ENCODE measurements around the gene PNRC2.

Gene PNRC2

GRCh38 chr1:23959461-23960290 lies at the start of gene PNRC2:
TSS of gene PNRC2 (plus strand) at chr1:23959828. CDS start at chr1:23961458, 1,630 bp downstream.
- DNase-seq: peak; percentile 97

- DNase-seq: no peak
Measured at GRCh38 chr1:23910144-23910543, 49.5 kb upstream of the PNRC2 start.

DNA sequence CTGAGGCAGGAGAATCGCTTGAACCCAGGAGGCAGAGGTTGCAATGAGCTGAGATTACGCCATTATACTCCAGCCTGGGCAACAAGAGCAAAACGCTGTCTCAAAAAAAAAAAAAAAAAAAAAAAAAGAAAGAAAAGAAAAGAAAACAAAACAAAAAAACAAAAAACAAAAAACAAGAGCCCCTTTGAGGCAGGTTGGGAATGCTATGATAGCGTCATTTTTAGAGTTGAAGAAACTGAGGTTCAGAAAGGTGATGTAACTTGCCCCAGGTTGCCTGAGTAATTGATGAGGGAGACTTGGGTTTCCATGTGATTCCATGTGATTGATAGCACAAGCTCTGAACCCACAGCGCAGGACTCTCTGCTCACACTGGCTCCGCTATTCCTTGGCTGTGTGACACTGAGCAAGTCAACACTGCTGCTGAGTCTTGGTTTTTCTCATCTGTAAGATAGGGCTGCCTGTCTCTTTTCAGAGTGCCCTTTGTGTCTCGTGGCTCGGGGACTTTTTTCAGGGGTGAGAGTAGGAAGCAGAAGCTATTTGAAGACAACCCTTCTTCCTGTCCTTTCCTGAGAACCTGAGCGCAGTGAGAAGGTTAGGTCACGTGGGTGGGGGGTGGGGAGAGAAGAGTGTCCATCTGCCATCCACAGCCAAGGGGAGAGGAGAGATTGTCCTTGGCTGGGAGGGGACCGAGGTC lies 48.9 kb upstream of the PNRC2 start:
- no peak for DNase-seq

DNA sequence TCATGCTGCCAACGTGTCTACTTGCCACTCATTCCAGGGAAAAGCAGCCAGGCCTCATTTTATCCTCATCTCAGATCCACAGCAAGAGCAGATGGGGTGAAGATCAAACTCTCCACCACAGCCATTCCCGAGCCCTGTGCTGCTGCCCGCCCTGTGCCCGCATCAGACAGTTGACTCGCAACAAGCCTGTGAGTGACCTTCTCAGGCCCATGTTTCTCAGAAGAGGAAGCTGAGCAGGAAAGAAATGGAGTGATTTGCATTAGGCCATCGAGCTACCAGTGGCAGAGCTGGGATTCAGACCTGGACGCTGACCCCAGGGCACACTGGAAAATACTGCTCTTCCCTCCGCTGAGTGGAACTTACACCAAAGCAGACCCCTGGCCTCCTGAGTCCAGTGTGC lies 47.7 kb upstream of the PNRC2 start:
- no peak for DNase-seq

- DNase-seq: no peak
Measured at GRCh38 chr1:23913212-23913880, 46.3 kb upstream of the PNRC2 start, which contains the start of gene CNR2. TSS of gene CNR2 (minus strand) at chr1:23913362. CDS start at chr1:23875617, 37,745 bp downstream.

GRCh38 chr1:23914921-23915320 lies 44.7 kb upstream of the PNRC2 start:
- DNase-seq: no peak

DNA sequence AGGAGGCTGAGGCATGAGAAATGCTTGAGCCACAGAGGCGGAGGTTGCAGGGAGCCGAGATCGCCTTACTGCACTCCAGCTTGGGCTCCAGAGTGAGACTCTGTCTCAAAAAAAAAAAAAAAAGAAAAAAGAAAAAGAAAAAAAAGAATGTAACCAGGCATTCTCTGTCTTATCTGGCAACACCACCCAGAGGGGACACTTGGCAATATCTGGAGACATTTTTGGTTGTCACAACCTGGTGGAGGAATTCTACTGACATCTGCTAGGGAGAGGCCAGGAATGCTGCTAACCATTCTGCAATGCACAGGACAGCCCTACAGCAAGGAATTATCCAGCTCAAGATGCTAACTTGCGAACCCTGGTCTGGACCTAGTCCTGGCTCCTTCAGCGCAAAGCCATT lies 44.2 kb upstream of the PNRC2 start:
- DNase-seq: no peak

DNA sequence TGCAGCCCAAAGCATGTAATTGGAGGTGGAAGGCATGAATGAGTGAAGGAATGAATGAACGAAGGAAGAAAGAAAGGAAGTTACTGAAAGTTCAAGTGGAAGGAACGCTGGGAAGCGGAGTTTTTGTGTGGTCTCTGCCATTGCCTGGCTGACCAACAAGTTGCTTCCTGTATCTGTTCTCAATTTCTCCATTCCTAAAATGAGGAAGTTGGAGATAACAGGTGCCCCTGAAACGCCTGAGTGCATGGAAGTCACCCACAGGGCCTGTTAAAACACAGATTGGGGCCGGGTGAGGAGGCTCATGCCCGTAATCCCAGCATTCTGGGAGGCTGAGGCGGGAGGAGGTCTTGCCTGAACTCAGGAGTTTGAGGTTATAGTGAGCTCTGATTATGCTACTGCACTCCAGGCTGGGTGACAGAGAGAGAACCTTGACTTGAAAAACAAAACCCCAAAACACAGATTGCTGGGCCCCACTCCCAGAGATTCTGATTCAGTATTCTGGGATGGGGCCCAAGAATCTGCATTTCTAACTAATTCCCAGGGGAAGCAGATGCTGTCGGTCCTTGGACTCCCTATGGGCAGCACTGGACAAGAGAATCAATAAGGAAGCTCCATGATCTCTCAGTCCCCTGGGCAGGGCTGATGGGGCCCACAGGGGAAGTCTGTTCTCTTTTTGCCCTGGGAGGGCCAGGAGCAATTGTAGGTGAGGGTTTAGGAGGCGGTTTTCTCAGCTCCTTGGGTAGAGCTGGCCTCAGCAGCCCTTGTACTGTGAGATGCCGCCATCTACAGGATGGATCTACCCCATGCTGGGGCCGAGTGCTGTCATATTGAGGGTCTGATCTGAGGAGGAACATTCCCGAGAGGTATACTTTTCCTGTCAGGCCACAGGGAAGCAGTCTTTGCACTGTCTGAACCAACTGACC lies 43.2 kb upstream of the PNRC2 start:
- peak; percentile 16 for DNase-seq

DNA sequence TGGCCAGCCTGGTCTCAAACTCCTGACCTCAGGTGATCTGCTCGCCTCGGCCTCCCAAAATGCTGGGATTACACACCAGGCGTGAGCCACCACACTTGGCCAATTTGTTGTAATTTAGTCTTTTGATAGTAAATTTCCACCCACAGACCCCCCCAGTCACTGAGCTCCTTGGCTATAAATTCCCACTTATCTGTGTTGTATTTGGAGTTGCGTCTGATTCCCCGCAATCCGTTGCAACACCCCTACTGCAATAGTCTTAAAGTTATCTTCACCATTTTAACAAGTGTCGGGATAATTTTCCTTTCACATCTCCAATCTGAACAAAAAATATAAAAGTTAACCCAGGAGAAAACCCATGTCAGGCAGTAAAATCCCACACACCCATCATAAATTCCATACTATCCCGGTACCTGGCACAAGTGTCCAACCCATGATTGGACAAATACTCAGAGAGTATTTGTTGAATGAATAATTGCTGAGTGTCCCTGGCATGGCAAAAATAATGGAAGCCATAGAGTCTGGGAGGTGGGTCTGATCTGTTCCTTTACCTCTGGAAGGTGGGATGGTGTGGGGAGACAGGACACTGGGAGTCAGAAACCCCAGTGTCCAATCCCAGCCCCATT lies 37.2 kb upstream of the PNRC2 start:
- no peak for DNase-seq

DNA sequence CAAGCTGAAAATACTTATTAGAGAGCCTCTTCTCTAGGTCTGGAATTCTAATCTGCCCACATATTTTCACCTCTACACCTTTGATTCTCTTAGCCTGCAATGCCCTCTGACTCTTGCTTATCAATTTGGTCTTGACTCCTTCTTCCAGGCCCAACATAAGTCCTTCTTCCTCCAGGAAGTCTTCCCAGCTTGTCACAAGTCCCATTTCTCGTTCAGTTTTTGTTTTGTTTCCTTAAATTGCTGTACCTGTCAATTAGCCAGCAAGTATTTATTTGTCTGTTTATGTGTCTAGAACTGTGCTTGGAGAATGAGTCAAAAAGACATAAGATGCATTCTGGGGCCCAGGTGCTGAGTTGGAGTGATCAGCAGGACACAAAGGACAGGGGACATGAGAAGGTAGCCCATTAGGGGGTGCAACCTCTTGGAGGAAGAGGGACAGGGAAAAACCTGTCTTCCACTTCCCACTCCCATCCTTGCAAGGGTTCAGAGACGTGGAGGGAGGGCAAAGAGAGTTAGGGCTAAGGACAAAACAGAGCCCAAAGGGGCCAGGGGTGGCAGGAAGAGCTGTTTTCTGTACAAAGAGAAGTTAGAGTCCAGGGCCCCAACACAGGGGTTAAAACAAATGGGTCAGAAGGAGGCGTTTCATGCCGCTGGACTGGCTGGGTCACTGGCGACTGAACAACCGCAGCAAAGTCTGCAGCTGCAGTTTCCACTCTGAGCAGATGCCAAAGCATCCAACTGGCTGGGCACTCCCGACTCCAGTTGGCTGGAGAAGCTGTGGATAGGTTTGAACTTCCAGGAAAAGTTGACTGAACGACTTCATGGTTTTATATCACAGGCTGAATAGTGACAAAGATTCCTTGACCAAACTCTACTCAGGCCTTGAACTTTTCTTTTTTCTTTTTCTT lies 35.8 kb upstream of the PNRC2 start:
- DNase-seq: no peak

- no peak for DNase-seq
Measured at GRCh38 chr1:23924601-23925000, 35.0 kb upstream of the PNRC2 start.

GRCh38 chr1:23925279-23925678 lies 34.3 kb upstream of the PNRC2 start:
- DNase-seq: no peak

DNA sequence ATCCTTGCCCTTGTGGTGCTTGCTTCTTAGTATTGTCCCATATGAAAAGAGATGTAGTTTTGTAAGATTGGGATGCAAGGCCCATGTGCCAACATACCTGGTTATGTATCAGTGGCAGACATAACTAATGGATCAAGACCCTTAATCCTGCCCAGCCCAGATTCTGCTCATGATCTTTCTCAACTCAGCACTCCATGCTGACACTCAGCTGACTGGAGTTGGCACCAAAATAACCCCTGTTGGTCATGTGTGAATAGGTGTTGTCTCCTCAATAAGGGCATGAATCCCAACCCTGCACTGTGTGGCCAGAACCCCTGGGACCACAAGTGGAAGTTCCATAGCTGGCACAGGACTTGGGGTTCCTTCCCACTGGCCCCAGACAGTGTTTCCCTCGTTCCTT lies 32.5 kb upstream of the PNRC2 start:
- DNase-seq: no peak

- no peak for DNase-seq
Measured at GRCh38 chr1:23928789-23929188, 30.8 kb upstream of the PNRC2 start.

DNA sequence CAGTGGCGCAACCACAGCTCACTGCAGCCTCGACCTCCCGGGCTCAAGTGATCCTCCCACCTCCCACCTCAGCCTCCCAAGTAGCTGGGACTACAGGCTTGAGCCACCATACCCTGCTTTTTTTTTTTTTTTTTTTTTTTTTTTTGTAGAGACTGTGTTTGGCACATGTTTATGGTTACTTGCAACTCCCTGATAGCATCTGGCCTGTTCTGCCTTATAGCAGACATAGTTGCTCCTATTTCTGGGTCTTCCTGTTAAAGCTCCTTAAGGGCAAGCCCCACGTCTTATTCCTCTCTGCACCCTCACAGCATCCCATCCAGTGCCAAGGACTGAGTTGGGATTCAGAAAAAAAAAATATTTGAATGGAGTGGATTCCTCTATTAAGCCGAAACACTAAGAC lies 29.4 kb upstream of the PNRC2 start:
- no peak for DNase-seq

- DNase-seq: no peak
Measured at GRCh38 chr1:23930861-23931490, 28.7 kb upstream of the PNRC2 start.

GRCh38 chr1:23931491-23931880 lies 28.1 kb upstream of the PNRC2 start:
- DNase-seq: no peak

- DNase-seq: no peak
Measured at GRCh38 chr1:23936481-23937176, 23.0 kb upstream of the PNRC2 start.

DNA sequence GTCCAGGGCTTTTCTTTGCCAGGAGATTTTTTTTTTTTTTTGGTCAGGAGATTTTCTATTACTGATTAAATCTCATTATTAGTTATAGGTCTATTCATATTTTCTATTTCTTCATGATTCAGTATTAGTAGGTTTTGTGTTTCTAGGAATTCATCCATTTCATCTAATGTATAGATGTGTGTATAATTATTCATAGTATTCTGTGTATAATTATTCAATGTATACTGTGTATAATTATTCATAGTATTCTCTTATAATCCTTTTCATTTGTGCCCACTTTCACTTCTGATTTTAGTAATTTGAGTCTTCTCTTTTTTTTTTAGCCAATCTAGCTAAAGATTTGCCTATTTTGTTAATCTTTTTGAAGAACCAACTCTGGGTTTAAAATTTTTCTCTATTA lies 12.3 kb upstream of the PNRC2 start:
- DNase-seq: no peak

GRCh38 chr1:23953020-23953419 lies 6.6 kb upstream of the PNRC2 start:
- DNase-seq: no peak
